Measurements from ENCODE around the gene DENND1A.
"Not testable (repeated sequence)": the region's sequence is repeated elsewhere in the genome, so short reads cannot be mapped to it uniquely, and the experiment has no call there.

DENND1A gene

DNA sequence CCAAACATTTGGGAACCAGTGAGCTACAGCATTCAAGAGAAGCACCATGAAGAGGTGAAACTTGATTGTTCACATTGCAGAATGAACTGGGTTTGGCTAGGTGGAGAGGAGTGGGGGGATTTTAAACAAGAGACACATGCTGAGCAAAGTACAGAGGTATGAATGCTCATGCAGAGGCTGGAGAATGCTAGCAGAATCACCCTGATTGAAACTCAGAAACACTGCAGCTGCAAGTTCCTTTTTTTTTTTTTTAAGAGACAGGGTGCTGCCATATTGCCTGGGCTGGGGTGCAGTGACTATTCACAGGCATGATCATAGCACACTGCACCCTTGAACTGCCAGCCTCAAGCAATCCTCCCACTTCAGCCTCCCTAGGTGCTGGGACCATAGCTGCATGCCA is 35.1 kb downstream of the DENND1A start:
- TF ChIP-seq, protein P1, sequence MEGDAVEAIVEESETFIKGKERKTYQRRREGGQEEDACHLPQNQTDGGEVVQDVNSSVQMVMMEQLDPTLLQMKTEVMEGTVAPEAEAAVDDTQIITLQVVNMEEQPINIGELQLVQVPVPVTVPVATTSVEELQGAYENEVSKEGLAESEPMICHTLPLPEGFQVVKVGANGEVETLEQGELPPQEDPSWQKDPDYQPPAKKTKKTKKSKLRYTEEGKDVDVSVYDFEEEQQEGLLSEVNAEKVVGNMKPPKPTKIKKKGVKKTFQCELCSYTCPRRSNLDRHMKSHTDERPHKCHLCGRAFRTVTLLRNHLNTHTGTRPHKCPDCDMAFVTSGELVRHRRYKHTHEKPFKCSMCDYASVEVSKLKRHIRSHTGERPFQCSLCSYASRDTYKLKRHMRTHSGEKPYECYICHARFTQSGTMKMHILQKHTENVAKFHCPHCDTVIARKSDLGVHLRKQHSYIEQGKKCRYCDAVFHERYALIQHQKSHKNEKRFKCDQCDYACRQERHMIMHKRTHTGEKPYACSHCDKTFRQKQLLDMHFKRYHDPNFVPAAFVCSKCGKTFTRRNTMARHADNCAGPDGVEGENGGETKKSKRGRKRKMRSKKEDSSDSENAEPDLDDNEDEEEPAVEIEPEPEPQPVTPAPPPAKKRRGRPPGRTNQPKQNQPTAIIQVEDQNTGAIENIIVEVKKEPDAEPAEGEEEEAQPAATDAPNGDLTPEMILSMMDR (IDR thresholded peaks at IDR 0.05; ENCODE audit: low read depth, low read length), result no peak
- no peak overlapping the region for H3K4me3 ChIP-seq (replicated peaks in 1 of 2; ENCODE audit: low read depth in 2 of 2, low read length in 2 of 2)
- DNase-seq (ENCODE audit: low read depth in 2 of 2), result no peak

DNA sequence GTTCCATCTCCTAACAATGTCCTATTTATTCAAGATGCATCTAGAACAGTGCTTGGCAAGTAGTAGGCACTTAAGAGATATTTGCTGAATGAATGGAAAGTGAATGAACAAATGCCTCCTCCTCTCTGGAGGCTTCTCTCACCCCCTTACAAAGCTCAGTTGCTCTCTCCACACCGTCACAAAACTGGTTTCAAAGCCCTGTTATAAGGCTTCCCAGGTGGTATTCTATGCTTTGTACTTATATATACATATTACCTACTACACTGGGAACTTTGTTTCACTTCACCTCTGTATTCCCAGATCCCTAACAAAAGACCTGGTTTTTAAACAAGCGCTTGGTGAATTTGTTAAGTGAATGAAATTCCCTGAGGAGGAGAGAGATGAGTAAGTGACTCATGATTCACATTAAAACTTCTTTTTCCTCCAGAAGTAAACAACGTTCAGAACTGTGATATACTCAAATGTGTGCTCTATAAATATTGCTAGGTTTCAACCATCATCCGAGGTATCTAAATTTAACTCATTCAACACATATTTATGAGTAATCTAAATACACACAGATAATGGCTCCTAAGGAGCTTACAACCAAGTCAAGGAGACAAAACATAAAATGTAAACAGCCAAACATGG is 36.0 kb downstream of the DENND1A start:
- H3K4me3 ChIP-seq (replicated peaks in 1 of 2; ENCODE audit: low read depth in 2 of 2, low read length in 2 of 2), result no peak overlapping the region
- TF ChIP-seq, protein P1 (IDR thresholded peaks at IDR 0.05; ENCODE audit: low read depth, low read length), result no peak
- DNase-seq (ENCODE audit: low read depth in 2 of 2), result peak; percentile 35 to 69

DNA sequence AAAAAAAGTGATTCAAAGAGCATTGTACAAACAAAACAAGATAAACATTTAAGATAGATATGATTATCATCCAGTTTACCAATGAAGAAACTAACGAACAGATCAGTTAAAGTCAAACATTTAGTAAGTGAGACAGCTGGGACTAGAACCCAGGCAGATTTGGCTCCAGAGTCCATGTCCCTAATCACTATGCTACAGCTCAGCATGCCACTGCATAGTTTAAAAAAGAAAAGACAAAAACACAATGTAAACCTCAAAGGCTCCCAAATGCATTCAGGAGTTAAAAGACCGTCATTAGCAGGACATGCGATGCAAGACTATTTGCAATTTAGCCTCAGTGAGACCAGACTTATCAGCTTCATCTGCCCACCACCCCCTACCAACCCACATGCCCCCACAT is 36.8 kb downstream of the DENND1A start:
- H3K4me3 ChIP-seq (replicated peaks in 1 of 2; ENCODE audit: low read depth in 2 of 2, low read length in 2 of 2), result no peak overlapping the region
- TF ChIP-seq, protein P1 (IDR thresholded peaks at IDR 0.05; ENCODE audit: low read depth, low read length), result no peak
- no peak for DNase-seq (ENCODE audit: low read depth in 2 of 2)

DNA sequence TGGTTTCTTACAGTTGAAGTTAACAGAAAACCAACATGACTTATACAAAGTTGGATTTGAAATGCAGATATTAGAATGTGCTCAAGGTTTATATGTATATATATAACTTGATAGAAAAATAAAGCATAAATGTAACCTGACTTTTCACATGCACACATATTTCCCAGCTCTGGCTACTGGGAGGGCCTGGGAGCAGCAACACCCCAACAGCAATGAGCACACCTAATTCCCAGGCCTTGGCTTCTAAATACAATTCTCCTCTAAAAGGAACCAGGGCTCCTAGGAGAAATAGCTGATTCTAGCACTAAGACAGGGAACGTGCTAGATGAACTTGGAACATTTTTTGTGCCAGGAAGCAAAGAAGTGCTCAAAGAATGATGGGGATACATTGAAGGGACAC is 42.1 kb downstream of the DENND1A start:
- DNase-seq (ENCODE audit: low read depth in 2 of 2), result no peak
- TF ChIP-seq, protein P1 (IDR thresholded peaks at IDR 0.05; ENCODE audit: low read depth, low read length), result no peak
- H3K4me3 ChIP-seq (replicated peaks in 1 of 2; ENCODE audit: low read depth in 2 of 2, low read length in 2 of 2), result no peak overlapping the region

DNA sequence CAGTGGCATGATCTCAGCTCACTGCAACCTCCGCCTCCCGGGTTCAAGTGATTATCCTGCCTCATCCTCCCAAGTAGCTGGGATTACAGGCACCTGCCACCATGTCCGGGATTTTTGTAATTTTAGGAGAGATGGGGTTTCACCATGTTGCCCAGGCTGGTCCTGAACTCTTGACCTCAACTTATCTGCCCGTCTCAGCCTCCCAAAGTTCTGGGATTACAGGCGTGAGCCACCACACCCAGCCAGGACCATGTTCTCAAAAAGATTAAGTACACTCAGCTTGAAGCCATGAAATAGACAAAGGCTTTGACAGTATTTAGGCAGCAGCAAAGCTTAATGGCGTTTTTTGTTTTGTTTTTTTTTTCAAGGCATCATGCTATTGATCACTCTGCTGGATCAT is 44.1 kb downstream of the DENND1A start:
- not testable (repeated sequence) for DNase-seq (ENCODE audit: low read depth in 2 of 2); H3K4me3 ChIP-seq (replicated peaks in 1 of 2; ENCODE audit: low read depth in 2 of 2, low read length in 2 of 2)

DNA sequence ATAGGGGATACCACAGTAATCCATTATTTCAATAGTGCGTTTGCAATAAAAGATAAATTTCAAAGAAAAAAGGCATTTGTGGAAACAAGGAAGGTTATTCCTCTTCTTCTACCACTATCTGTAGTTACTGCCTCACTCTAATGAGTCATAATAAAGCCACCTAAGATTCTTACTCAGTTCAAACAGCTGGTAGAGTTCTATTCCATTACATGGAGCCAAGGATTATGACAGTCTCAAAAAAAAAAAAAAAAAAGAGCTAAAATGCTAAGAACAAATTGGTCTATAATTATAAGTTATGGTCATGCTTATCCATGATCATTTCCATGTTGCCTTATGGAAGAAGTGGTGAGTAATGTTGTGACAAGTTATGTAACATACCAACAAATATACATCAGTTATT is 46.3 kb downstream of the DENND1A start:
- DNase-seq (ENCODE audit: low read depth in 2 of 2), result peak; percentile 28 to 54
- H3K4me3 ChIP-seq (replicated peaks in 1 of 2; ENCODE audit: low read depth in 2 of 2, low read length in 2 of 2), result no peak overlapping the region
- TF ChIP-seq, protein P1 (IDR thresholded peaks at IDR 0.05; ENCODE audit: low read depth, low read length), result no peak

DNA sequence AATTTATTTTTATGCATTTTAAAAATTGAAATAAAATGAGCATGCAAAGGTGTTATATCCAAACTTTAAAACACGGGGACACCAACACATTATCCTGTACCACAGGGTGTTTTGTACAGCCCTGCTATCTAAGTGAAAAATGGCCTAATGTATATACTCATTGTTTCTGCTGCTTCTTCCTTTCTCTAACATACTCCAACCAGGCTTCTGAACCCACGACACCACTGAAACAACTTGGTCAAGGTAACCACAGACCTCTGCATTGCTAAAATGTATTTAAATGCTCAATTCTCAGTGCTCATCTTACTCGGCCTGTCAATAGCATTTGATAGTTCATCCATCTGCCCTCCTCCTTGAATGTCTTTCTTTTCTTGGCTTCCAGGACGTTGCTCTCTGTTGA is 48.3 kb downstream of the DENND1A start:
- TF ChIP-seq, protein P1 (IDR thresholded peaks at IDR 0.05; ENCODE audit: low read depth, low read length), result no peak
- no peak overlapping the region for H3K4me3 ChIP-seq (replicated peaks in 1 of 2; ENCODE audit: low read depth in 2 of 2, low read length in 2 of 2)
- DNase-seq (ENCODE audit: low read depth in 2 of 2), result no peak
